Lower lobe of right lung (tissue), 2 donors: ENCODE data around the gene DCP1B. TPM values are rescaled to one million over a fixed set of nuclear protein-coding genes. Genes with fewer than 3 reads are reported as not detected.

Experiments used
- ATAC-seq, 2 donors: fragments of 200-7000 bp; cut with Tn5 transposase; one replicate each; pipeline ENCODE4 v1.9.1; 2020 to 2022; ENCODE audit warnings: mild to moderate bottlenecking in 2 of 2, moderate library complexity in 2 of 2
- DNase-seq: peaks from one replicate; pipeline ENCODE4 v3.0.0-alpha.2; 2020
- H3K27ac ChIP-seq: fragments of 200-600 bp; one replicate; pipeline ENCODE4 v1.8.0; 2022
- H3K27me3 ChIP-seq: fragments of 200-600 bp; one replicate; pipeline ENCODE4 v1.8.0; 2022; ENCODE audit warnings: low read depth
- H3K36me3 ChIP-seq: fragments of 200-600 bp; one replicate; pipeline ENCODE4 v1.8.0; 2022; ENCODE audit warnings: mild to moderate bottlenecking
- H3K4me1 ChIP-seq: fragments of 200-600 bp; one replicate; pipeline ENCODE4 v1.8.0; 2022
- H3K4me3 ChIP-seq: fragments of 200-600 bp; one replicate; pipeline ENCODE4 v1.8.0; 2022; ENCODE audit warnings: mild to moderate bottlenecking
- H3K9me3 ChIP-seq: fragments of 200-600 bp; one replicate; pipeline ENCODE4 v1.8.0; 2022
- intact Hi-C: fragments of 100-400 bp; cut with DNase I; formaldehyde crosslinking; loops from one replicate; pipeline ENCODE4 v1.11.0; 2022
- total RNA-seq: library from RNA; stranded (reverse); fragmentation: NEBNext Ultra II Directional; extraction: Animal tissue kit (Norgen Biotek cat#: 25700); gene quantifications from one replicate; pipeline ENCODE4 v1.2.1, GENCODE V29; 2021
- TF ChIP-seq, protein P1 (sequence below): fragments of 200-600 bp; IDR thresholded peaks from one replicate; pipeline ENCODE4 v1.8.0; 2022; ENCODE audit warnings: antibody characterized with exemption, mild to moderate bottlenecking
- donor health status: DM: no; HTN: yes; CAD: no; lungs with severe emphysema.

Gene DCP1B
- total RNA-seq, 1 donor from 2014 or later: 12.4 TPM

DNA sequence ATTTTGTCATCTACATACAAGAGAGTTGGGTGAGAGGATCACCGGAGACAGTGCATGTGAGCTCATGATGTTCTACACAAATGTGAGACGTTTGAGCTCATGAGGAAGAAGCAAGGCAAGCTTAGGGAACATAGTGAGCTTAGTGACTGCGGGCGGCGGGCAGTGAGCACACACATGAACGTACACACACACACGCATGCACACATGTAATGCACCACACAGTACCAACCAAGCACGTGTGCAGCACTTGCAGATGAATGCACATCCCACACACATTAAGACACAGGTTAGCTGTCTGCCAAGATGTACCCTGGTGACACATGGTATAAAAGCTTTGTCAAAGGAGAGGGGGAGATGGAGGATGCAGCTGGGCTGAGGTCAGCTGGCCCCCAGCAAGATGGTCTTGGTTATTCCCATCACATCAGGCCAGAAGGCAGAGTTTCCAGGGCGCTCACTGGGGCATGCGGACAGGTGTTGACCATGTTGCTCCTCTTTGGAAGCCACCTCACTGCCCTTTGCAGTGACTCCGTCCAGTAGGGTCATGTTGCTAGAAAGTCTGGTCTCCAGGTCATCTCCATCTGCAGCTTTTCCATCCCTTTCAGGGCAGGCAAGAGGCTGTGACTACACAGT lies 77.1 kb downstream of the DCP1B start:
- no peak overlapping the region for H3K27ac ChIP-seq
- ATAC-seq (no peak), DNase-seq (peak; percentile 24)
- intact Hi-C loops: loop anchor here (10.0 kb wide), 1 partner anchor 112 kb away; no protein-coding TSS in a partner anchor
- H3K36me3 ChIP-seq: no peaks in the 10 kb centered on the region
- no peaks in the 10 kb centered on the region for H3K9me3 ChIP-seq
- peaks cover 19% of the 10 kb centered on the region for H3K27me3 ChIP-seq
- no peaks in the 10 kb centered on the region for H3K4me1 ChIP-seq
- H3K4me3 ChIP-seq: no peak overlapping the region
- TF ChIP-seq, protein P1, sequence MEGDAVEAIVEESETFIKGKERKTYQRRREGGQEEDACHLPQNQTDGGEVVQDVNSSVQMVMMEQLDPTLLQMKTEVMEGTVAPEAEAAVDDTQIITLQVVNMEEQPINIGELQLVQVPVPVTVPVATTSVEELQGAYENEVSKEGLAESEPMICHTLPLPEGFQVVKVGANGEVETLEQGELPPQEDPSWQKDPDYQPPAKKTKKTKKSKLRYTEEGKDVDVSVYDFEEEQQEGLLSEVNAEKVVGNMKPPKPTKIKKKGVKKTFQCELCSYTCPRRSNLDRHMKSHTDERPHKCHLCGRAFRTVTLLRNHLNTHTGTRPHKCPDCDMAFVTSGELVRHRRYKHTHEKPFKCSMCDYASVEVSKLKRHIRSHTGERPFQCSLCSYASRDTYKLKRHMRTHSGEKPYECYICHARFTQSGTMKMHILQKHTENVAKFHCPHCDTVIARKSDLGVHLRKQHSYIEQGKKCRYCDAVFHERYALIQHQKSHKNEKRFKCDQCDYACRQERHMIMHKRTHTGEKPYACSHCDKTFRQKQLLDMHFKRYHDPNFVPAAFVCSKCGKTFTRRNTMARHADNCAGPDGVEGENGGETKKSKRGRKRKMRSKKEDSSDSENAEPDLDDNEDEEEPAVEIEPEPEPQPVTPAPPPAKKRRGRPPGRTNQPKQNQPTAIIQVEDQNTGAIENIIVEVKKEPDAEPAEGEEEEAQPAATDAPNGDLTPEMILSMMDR: no peak

DNA sequence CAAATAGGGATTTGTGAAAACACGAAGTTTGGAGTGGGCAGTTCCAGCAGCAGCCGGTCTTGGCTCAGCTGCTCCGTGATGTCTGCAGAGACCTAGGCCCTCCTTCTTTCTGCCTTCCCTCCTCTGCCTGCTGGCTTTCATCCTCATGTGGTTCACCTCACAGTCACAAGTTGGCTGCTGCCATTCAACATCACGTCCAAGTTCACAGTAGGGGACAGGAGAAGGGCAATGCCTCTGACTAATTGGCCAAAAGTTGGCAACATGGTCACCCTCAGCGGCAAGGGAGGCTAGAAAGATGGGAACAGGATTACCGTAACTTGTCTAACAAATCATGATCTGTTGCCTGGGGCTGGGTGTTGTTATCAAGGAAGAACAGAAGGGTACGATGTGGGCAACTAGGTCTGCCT lies 78.0 kb downstream of the DCP1B start:
- Histone ChIP-seq H3K4me1 (no peaks in the 10 kb centered on the region), H3K36me3 (no peaks in the 10 kb centered on the region), H3K9me3 (no peaks in the 10 kb centered on the region), H3K4me3 (no peak overlapping the region), H3K27ac (no peak overlapping the region), H3K27me3 (peaks cover 18% of the 10 kb centered on the region)
- TF ChIP-seq, protein P1: no peak
- no peak for ATAC-seq
- DNase-seq: no peak
- intact Hi-C loops: loop anchor here (10.0 kb wide), 1 partner anchor 111 kb away; no protein-coding TSS in a partner anchor

DNA sequence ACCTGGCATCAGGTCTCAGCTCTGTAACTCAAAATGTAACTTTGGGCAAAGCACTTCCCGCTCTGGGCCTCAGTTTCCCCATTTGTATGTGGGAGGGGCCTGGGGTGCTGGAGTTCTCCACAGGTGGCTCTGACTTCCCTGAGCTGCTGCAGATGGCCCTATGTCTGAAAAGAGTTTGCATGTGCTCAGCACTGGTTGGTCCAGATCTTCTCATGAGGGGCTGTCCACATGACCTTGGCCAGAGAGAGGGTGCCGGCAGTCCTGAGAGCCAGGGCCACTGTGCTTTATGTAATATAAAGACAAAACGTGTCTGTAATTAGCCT lies 78.6 kb downstream of the DCP1B start:
- TF ChIP-seq, protein P1: no peak
- DNase-seq (peak; percentile 14), ATAC-seq (no peak)
- Histone ChIP-seq H3K27me3 (peaks cover 14% of the 10 kb centered on the region), H3K4me3 (no peak overlapping the region), H3K4me1 (no peaks in the 10 kb centered on the region), H3K9me3 (no peaks in the 10 kb centered on the region), H3K36me3 (no peaks in the 10 kb centered on the region), H3K27ac (no peak overlapping the region)
- intact Hi-C loops: loop anchor here (10.0 kb wide), 1 partner anchor 111 kb away; no protein-coding TSS in a partner anchor

DNA sequence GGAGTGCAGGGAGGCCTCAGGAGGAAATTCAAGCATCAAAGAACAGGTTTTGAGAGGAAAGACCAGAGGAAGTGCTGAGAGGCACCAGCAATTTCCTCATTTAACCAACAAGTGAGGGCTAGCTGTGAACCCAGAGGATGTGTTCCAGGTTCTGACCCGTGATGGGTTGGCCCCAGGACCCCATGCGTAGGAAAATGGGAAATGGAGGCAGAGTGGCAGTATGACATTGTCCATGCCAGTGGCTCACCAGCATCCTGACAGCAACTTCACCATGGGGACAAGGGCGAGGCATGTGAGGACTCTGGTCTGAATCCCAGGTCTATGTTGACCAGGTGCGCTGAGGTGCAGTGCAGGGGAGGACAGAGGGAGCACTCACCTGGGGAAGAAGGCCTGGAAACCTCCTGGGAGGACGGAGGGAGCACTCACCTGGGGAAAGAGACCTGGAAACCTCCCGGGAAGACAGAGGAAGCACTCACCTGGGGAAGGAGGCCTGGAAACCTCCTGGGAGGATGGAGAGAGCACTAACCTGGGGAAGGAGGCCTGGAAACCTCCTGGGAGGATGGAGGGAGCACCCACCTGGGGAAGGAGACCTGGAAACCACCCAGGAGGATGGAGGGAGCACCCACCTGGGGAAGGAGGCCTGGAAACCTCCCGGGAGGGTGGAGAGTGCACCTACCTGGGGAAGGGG lies 79.1 kb downstream of the DCP1B start:
- no peaks in the 10 kb centered on the region for H3K9me3 ChIP-seq
- intact Hi-C loops: loop anchor here (10.0 kb wide), 1 partner anchor 110 kb away; no protein-coding TSS in a partner anchor

DNA sequence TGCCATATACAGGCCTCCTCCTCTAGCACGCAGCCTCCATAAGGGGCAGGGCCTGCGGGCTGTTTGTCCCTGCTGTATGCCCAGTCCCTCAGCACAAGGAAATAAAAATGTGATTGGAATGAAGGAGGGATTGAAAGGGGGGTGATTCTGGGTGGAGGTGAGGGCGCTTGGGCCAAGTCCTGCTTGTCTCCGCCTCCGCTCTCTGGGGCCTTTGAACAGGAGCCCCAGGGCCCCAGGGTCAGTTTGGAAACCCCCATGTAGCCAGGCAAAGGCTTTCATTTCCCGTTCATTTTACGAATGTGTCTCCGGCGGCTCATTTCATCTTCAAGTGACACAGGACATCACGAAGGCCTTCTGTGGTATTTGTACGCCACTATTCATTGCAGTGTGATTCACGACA lies 81.3 kb downstream of the DCP1B start:
- Histone ChIP-seq H3K27ac (no peak overlapping the region), H3K9me3 (no peaks in the 10 kb centered on the region), H3K27me3 (peaks cover 13% of the 10 kb centered on the region), H3K4me3 (no peak overlapping the region), H3K4me1 (no peaks in the 10 kb centered on the region), H3K36me3 (no peaks in the 10 kb centered on the region)
- ATAC-seq: no peak
- intact Hi-C loops: loop anchor here (10.0 kb wide), 1 partner anchor 108 kb away; no protein-coding TSS in a partner anchor
- TF ChIP-seq, protein P1: no peak
- peak; percentile 14 for DNase-seq

More for the DNA sequence above, 79.1 kb downstream of the DCP1B start:
- no peak overlapping the region for H3K27ac ChIP-seq
- TF ChIP-seq, protein P1: no peak
- no peak overlapping the region for H3K4me3 ChIP-seq
- H3K4me1 ChIP-seq: no peaks in the 10 kb centered on the region
- H3K27me3 ChIP-seq: peaks cover 13% of the 10 kb centered on the region
- no peak for ATAC-seq
- peak; percentile 13 for DNase-seq
- no peaks in the 10 kb centered on the region for H3K36me3 ChIP-seq
